ENCODE data around the gene XPNPEP2. TPM values are rescaled to one million over a fixed set of nuclear protein-coding genes. Genes with fewer than 3 reads are reported as not detected.

XPNPEP2 gene
- total RNA-seq, 1 experiment from 2014 or later, result not detected

- no TSS peak for BruUV-seq (replicated peaks)
- no peak overlapping the region for H3K4me3 ChIP-seq (ENCODE audit: low read depth in 2 of 2, low read length in 2 of 2)
Measured at GRCh38 chrX:129762448-129762847, 23.7 kb downstream of the XPNPEP2 start.

GRCh38 chrX:129763666-129764065 is 24.9 kb downstream of the XPNPEP2 start:
- H3K4me3 ChIP-seq (ENCODE audit: low read depth in 2 of 2, low read length in 2 of 2), result no peak overlapping the region
- ChIA-PET POLR2A (interaction anchor here (0.6 kb wide), 1 partner anchor 88 kb away, joined by 6 read pairs; no protein-coding TSS in a partner anchor), CTCF (interaction anchor here (0.7 kb wide), 1 partner anchor 59 kb away, joined by 7 read pairs; no protein-coding TSS in a partner anchor)
- ATAC-seq, result no peak
- TF ChIP-seq REST (IDR thresholded peaks at IDR 0.05; ENCODE audit: insufficient read depth in 1 of 2, low read depth in 2 of 2, low read length in 1 of 2) (no peak), POLR2AphosphoS5 (IDR thresholded peaks at IDR 0.05; ENCODE audit: low read depth, low read length) (no peak), SIN3A (IDR thresholded peaks at IDR 0.05; ENCODE audit: borderline replicate concordance, insufficient read depth, low read depth, low read length) (no peak), TCF7L2 (IDR thresholded peaks at IDR 0.05; ENCODE audit: low read depth, low read length) (no peak), CTCF (IDR thresholded peaks at IDR 0.05) (no peak)
- in situ Hi-C loops (cut with HindIII; ENCODE audit: low pct_unique_long_range_greater_than_20kb, low sequenced_read_pairs), result no loop called here
- H3K9me3 ChIP-seq (ENCODE audit: control insufficient read depth, insufficient read depth, low read depth, low read length), result no peaks in the 10 kb centered on the region
- no peak overlapping the region for H3K27ac ChIP-seq (ENCODE audit: low read length)
- H3K36me3 ChIP-seq (ENCODE audit: control insufficient read depth, insufficient read depth, low read length), result no peaks in the 10 kb centered on the region
- no TSS peak for BruUV-seq (replicated peaks)
- DNase-seq (ENCODE audit: low read depth, low spot score), result no peak
- peaks cover 4% of the 10 kb centered on the region; the same call in 1 of the 2 replicates for H3K4me1 ChIP-seq (ENCODE audit: control insufficient read depth, insufficient read depth, low read length)
- intact Hi-C loops (cut with micrococcal nuclease; ENCODE audit: unreplicated experiment), result no loop called here
- H3K27me3 ChIP-seq (ENCODE audit: control insufficient read depth, insufficient read depth, low read length), result no peaks in the 10 kb centered on the region

More at GRCh38 chrX:129762448-129762847, 23.7 kb downstream of the XPNPEP2 start:
- in situ Hi-C loops (cut with HindIII; ENCODE audit: low pct_unique_long_range_greater_than_20kb, low sequenced_read_pairs), result no loop called here
- Histone ChIP-seq H3K4me1 (ENCODE audit: control insufficient read depth, insufficient read depth, low read length) (peaks cover 4% of the 10 kb centered on the region; the same call in 1 of the 2 replicates), H3K27me3 (ENCODE audit: control insufficient read depth, insufficient read depth, low read length) (no peaks in the 10 kb centered on the region), H3K27ac (ENCODE audit: low read length) (no peak overlapping the region), H3K9me3 (ENCODE audit: control insufficient read depth, insufficient read depth, low read depth, low read length) (no peaks in the 10 kb centered on the region), H3K36me3 (ENCODE audit: control insufficient read depth, insufficient read depth, low read length) (no peaks in the 10 kb centered on the region)
- intact Hi-C loops (cut with micrococcal nuclease; ENCODE audit: unreplicated experiment), result no loop called here
- ATAC-seq (no peak), DNase-seq (ENCODE audit: low read depth, low spot score) (no peak)
- ChIA-PET CTCF (no interaction called here), POLR2A (no interaction called here)
- no peak for TF ChIP-seq REST (IDR thresholded peaks at IDR 0.05; ENCODE audit: insufficient read depth in 1 of 2, low read depth in 2 of 2, low read length in 1 of 2)
- TF ChIP-seq TCF7L2 (IDR thresholded peaks at IDR 0.05; ENCODE audit: low read depth, low read length), result no peak
- TF ChIP-seq POLR2AphosphoS5 (IDR thresholded peaks at IDR 0.05; ENCODE audit: low read depth, low read length), result no peak
